ENCODE results near the gene SIX4. TPM values are rescaled to one million over a fixed set of nuclear protein-coding genes. Genes with fewer than 3 reads are reported as not detected.

Gene SIX4
- total RNA-seq, 1 donor from 2014 or later = 4.7 TPM

- Histone ChIP-seq H3K27me3 (ENCODE audit: control insufficient read depth, insufficient read depth, low read length) (no peaks in the 10 kb centered on the region), H3K36me3 (ENCODE audit: control insufficient read depth, insufficient read depth, low read length) (no peaks in the 10 kb centered on the region), H3K4me3 (ENCODE audit: low read depth, low read length) (no peak overlapping the region)
- TF ChIP-seq CTCF (IDR thresholded peaks at IDR 0.05; ENCODE audit: insufficient read depth, low read length, severe bottlenecking) = no peak
- no peak for FAIRE-seq
- no peak for DNase-seq (ENCODE audit: low read depth)
These were observed 55.6 kb downstream of the SIX4 start for GRCh38 chr14:60668431-60669112.

- H3K4me3 ChIP-seq (ENCODE audit: low read depth, low read length) = no peak overlapping the region
- FAIRE-seq = no peak
- no peak for DNase-seq (ENCODE audit: low read depth)
- no peaks in the 10 kb centered on the region for H3K27me3 ChIP-seq (ENCODE audit: control insufficient read depth, insufficient read depth, low read length)
- H3K36me3 ChIP-seq (ENCODE audit: control insufficient read depth, insufficient read depth, low read length) = no peaks in the 10 kb centered on the region
- no peak for TF ChIP-seq CTCF (IDR thresholded peaks at IDR 0.05; ENCODE audit: insufficient read depth, low read length, severe bottlenecking)
These were observed 59.0 kb downstream of the SIX4 start for GRCh38 chr14:60665177-60665550.

GRCh38 chr14:60662982-60663381 is 61.2 kb downstream of the SIX4 start:
- no peak for DNase-seq (ENCODE audit: low read depth)
- FAIRE-seq = no peak
- Histone ChIP-seq H3K36me3 (ENCODE audit: control insufficient read depth, insufficient read depth, low read length) (no peaks in the 10 kb centered on the region), H3K4me3 (ENCODE audit: low read depth, low read length) (no peak overlapping the region), H3K27me3 (ENCODE audit: control insufficient read depth, insufficient read depth, low read length) (no peaks in the 10 kb centered on the region)
- TF ChIP-seq CTCF (IDR thresholded peaks at IDR 0.05; ENCODE audit: insufficient read depth, low read length, severe bottlenecking) = no peak

GRCh38 chr14:60661721-60662120 is 62.4 kb downstream of the SIX4 start:
- FAIRE-seq (no peak), DNase-seq (ENCODE audit: low read depth) (no peak)
- TF ChIP-seq CTCF (IDR thresholded peaks at IDR 0.05; ENCODE audit: insufficient read depth, low read length, severe bottlenecking) = no peak
- H3K27me3 ChIP-seq (ENCODE audit: control insufficient read depth, insufficient read depth, low read length) = no peaks in the 10 kb centered on the region
- no peaks in the 10 kb centered on the region for H3K36me3 ChIP-seq (ENCODE audit: control insufficient read depth, insufficient read depth, low read length)
- no peak overlapping the region for H3K4me3 ChIP-seq (ENCODE audit: low read depth, low read length)

Other genes with a start within 250 kb of the SIX4 start
- gene C14orf39, start 238.3 kb downstream of the SIX4 start, total RNA-seq = 1.0 and 1.3 TPM in 2 replicates
- not detected in 2 replicates for gene SIX6, start 215.2 kb downstream of the SIX4 start, total RNA-seq
- 5.3 and 6.5 TPM in 2 replicates for gene SIX1, start 74.9 kb downstream of the SIX4 start, total RNA-seq
- gene MNAT1, start 10.4 kb upstream of the SIX4 start, total RNA-seq = 40.3 and 59.9 TPM in 2 replicates